Ishikawa (cell line): Measurements from ENCODE around the gene SLC40A1.

Experiments
- CEBPB ChIP-seq: IDR thresholded peaks from 2 replicates; pipeline ENCODE4 v1.6.1; 2012
- EP300 ChIP-seq: IDR thresholded peaks from 2 replicates; pipeline ENCODE4 v1.6.1; 2012; ENCODE audit warnings: borderline replicate concordance
- FOXM1 ChIP-seq: IDR thresholded peaks from 2 replicates; pipeline ENCODE4 v1.6.1; 2012; ENCODE audit warnings: low read depth, borderline replicate concordance
- NFIC ChIP-seq: IDR thresholded peaks from 2 replicates; pipeline ENCODE4 v1.6.1; 2012
- ZBTB7A ChIP-seq: IDR thresholded peaks from 2 replicates; pipeline ENCODE4 v1.6.1; 2012; ENCODE audit warnings: low read depth

DNA sequence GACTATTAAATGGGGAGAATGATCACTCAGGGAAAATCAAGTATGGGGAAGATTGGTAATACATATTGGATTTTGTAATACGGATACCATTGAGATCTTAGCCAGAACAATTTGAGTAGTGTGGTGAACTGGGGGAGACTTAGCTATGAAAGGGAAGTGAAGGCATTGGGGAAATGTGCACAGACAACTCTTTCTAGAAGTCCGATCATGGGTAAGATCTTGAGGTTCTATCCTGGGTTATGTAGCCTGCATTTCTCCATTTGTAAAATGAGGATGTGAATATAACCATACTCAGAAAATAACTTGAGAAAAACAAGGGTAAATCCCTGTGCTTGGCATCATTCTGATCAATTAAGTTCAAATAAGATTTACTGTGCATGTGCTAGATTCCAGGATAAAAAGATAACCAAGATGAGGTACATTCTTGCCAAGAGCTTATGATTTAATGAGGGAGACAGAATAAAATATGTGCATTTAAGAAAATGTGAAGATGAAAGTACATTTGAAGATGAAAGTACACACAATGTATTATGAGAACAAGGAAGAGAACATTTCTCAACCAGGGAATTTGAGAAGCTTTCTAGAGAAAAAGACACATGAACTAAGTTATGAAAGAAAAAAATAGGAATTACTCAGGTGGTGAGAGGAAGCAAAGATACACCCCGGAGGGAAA lies 49.5 kb downstream of the SLC40A1 start:
- no peak for TF ChIP-seq NFIC
- no peak for TF ChIP-seq FOXM1
- no peak for TF ChIP-seq CEBPB
- TF ChIP-seq ZBTB7A = no peak
- no peak for TF ChIP-seq EP300
